Neural cell (in vitro differentiated cells): ENCODE measurements around the gene SPN.

Source experiments
- EP300 ChIP-seq: fragments of 450-650 bp; conservative IDR thresholded peaks from 2 replicates; pipeline ENCODE4 v1.6.1; 2014; ENCODE audit warnings: antibody characterized with exemption, mild to moderate bottlenecking, moderate library complexity; ENCODE audit not compliant: poor library complexity, severe bottlenecking
- EZH2 ChIP-seq: fragments of 200-600, 300-800 bp; shearing (Covaris generic), sonication (generic); IDR thresholded peaks from 2 replicates; pipeline ENCODE4 v1.6.1; 2014; ENCODE audit warnings: antibody characterized with exemption, low read length, borderline replicate concordance, mild to moderate bottlenecking; ENCODE audit not compliant: insufficient read depth, poor library complexity, severe bottlenecking
- MXI1 ChIP-seq: fragments of 450-650 bp; conservative IDR thresholded peaks from 2 replicates; pipeline ENCODE4 v1.6.1; 2014; ENCODE audit warnings: antibody characterized with exemption, mild to moderate bottlenecking; ENCODE audit not compliant: poor library complexity, severe bottlenecking
- POLR2AphosphoS5 ChIP-seq: IDR thresholded peaks from 2 replicates; pipeline ENCODE4 v1.6.1; 2012
- RAD21 ChIP-seq: fragments of 450-650 bp; conservative IDR thresholded peaks from 2 replicates; pipeline ENCODE4 v1.6.1; 2014; ENCODE audit warnings: antibody characterized with exemption, mild to moderate bottlenecking, moderate library complexity
- SMC3 ChIP-seq: fragments of 450-650 bp; conservative IDR thresholded peaks from 2 replicates; pipeline ENCODE4 v1.6.1; 2014; ENCODE audit warnings: antibody characterized with exemption, mild to moderate bottlenecking, moderate library complexity; ENCODE audit not compliant: poor library complexity
- TAF1 ChIP-seq: IDR thresholded peaks from 2 replicates; pipeline ENCODE4 v1.6.1; 2012; ENCODE audit warnings: low read depth
- TF ChIP-seq, protein P1 (sequence below): fragments of 450-650 bp; IDR thresholded peaks from 2 replicates; pipeline ENCODE4 v1.5.1; 2014; ENCODE audit warnings: antibody characterized with exemption, mild to moderate bottlenecking, moderate library complexity; ENCODE audit not compliant: poor library complexity, severe bottlenecking
- TF ChIP-seq, protein P2 (sequence below): IDR thresholded peaks from 2 replicates; pipeline ENCODE4 v1.6.1; 2012; ENCODE audit warnings: borderline replicate concordance

DNA sequence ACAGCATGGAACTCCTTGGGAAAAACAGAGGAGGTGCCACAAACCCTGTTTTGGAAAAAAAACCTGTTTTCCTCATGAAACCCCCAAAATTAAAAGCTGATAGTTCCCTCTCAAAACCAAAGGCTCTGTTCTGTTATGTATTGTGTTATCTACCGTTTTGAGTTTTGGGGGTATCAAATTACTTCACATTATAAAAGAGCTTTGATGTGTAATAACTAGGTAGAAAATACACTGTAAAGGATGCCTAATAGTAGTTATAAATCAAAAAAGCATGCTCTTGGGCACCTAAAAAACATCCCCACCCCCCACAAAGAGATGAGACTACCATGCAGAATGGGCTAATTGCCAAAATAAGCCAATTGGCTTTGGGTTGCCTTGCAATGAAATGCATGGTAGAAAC is 51.9 kb downstream of the SPN start:
- TF ChIP-seq, protein P1, sequence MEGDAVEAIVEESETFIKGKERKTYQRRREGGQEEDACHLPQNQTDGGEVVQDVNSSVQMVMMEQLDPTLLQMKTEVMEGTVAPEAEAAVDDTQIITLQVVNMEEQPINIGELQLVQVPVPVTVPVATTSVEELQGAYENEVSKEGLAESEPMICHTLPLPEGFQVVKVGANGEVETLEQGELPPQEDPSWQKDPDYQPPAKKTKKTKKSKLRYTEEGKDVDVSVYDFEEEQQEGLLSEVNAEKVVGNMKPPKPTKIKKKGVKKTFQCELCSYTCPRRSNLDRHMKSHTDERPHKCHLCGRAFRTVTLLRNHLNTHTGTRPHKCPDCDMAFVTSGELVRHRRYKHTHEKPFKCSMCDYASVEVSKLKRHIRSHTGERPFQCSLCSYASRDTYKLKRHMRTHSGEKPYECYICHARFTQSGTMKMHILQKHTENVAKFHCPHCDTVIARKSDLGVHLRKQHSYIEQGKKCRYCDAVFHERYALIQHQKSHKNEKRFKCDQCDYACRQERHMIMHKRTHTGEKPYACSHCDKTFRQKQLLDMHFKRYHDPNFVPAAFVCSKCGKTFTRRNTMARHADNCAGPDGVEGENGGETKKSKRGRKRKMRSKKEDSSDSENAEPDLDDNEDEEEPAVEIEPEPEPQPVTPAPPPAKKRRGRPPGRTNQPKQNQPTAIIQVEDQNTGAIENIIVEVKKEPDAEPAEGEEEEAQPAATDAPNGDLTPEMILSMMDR = no peak
- no peak for TF ChIP-seq RAD21
- no peak for TF ChIP-seq EZH2
- TF ChIP-seq, protein P2, sequence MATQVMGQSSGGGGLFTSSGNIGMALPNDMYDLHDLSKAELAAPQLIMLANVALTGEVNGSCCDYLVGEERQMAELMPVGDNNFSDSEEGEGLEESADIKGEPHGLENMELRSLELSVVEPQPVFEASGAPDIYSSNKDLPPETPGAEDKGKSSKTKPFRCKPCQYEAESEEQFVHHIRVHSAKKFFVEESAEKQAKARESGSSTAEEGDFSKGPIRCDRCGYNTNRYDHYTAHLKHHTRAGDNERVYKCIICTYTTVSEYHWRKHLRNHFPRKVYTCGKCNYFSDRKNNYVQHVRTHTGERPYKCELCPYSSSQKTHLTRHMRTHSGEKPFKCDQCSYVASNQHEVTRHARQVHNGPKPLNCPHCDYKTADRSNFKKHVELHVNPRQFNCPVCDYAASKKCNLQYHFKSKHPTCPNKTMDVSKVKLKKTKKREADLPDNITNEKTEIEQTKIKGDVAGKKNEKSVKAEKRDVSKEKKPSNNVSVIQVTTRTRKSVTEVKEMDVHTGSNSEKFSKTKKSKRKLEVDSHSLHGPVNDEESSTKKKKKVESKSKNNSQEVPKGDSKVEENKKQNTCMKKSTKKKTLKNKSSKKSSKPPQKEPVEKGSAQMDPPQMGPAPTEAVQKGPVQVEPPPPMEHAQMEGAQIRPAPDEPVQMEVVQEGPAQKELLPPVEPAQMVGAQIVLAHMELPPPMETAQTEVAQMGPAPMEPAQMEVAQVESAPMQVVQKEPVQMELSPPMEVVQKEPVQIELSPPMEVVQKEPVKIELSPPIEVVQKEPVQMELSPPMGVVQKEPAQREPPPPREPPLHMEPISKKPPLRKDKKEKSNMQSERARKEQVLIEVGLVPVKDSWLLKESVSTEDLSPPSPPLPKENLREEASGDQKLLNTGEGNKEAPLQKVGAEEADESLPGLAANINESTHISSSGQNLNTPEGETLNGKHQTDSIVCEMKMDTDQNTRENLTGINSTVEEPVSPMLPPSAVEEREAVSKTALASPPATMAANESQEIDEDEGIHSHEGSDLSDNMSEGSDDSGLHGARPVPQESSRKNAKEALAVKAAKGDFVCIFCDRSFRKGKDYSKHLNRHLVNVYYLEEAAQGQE = no peak
- TF ChIP-seq POLR2AphosphoS5 = no peak
- TF ChIP-seq MXI1 = no peak
- no peak for TF ChIP-seq SMC3
- TF ChIP-seq TAF1 = no peak
- TF ChIP-seq EP300 = no peak
